ENCODE results near the gene B3GALNT2. TPM values are rescaled to one million over a fixed set of nuclear protein-coding genes. Genes with fewer than 3 reads are reported as not detected.
"Not testable (repeated sequence)": the region's sequence is repeated elsewhere in the genome, so short reads cannot be mapped to it uniquely, and the experiment has no call there.

The B3GALNT2 gene
- total RNA-seq, 4 donors from 2014 or later, result 28.8 to 35.3 (median 32.4) TPM

- Histone ChIP-seq H3K9me3 (no peaks in the 10 kb centered on the region), H3K27ac (no peak overlapping the region), H3K4me3 (no peak overlapping the region), H3K27me3 (no peaks in the 10 kb centered on the region), H3K4me1 (no peaks in the 10 kb centered on the region), H3K36me3 (peaks cover 0 to 49% of the 10 kb centered on the region in 2 donors)
- DNase-seq, result no peak
- no peak for TF ChIP-seq CTCF (IDR thresholded peaks at IDR 0.05 in 4 of 5, conservative IDR thresholded peaks at IDR 0.05 in 1 of 5)
- TF ChIP-seq POLR2A (IDR thresholded peaks at IDR 0.05), result no peak
- ATAC-seq, result no peak
- intact Hi-C loops (cut with DNase I; ENCODE audit: low total_unique reads), result no loop called here
- in situ Hi-C loops (cut with MboI; ENCODE audit: low sequenced_read_pairs in 4 of 4), result no loop called here
Measured at GRCh38 chr1:235483090-235483489, 21.2 kb downstream of the B3GALNT2 start.

GRCh38 chr1:235473806-235474205, 30.4 kb downstream of the B3GALNT2 start:
- Histone ChIP-seq H3K36me3 (peaks cover 4 to 48% of the 10 kb centered on the region in 2 donors), H3K9me3 (no peaks in the 10 kb centered on the region), H3K4me1 (no peaks in the 10 kb centered on the region), H3K27me3 (no peaks in the 10 kb centered on the region), H3K27ac (peak overlapping the region in 1 of 4 donors; percentile 42), H3K4me3 (no peak overlapping the region)
- DNase-seq, result no peak
- no peak for TF ChIP-seq POLR2A (IDR thresholded peaks at IDR 0.05)
- TF ChIP-seq CTCF (IDR thresholded peaks at IDR 0.05 in 4 of 5, conservative IDR thresholded peaks at IDR 0.05 in 1 of 5), result no peak
- in situ Hi-C loops (cut with MboI; ENCODE audit: low sequenced_read_pairs in 4 of 4) (no loop called here), intact Hi-C loops (cut with DNase I; ENCODE audit: low total_unique reads) (no loop called here)
- ATAC-seq, result no peak

GRCh38 chr1:235470741-235471439, 33.4 kb downstream of the B3GALNT2 start:
- no peaks in the 10 kb centered on the region for H3K27me3 ChIP-seq
- no peaks in the 10 kb centered on the region for H3K9me3 ChIP-seq
- H3K27ac ChIP-seq, result no peak overlapping the region
- in situ Hi-C loops (cut with MboI; ENCODE audit: low sequenced_read_pairs in 4 of 4) (no loop called here), intact Hi-C loops (cut with DNase I; ENCODE audit: low total_unique reads) (no loop called here)
- H3K4me1 ChIP-seq, result no peaks in the 10 kb centered on the region
- no peak for DNase-seq
- H3K4me3 ChIP-seq, result no peak overlapping the region
- ATAC-seq, result no peak
- TF ChIP-seq CTCF (IDR thresholded peaks at IDR 0.05 in 4 of 5, conservative IDR thresholded peaks at IDR 0.05 in 1 of 5), result no peak
- TF ChIP-seq POLR2A (IDR thresholded peaks at IDR 0.05), result no peak
- peaks cover 4 to 39% of the 10 kb centered on the region in 2 donors for H3K36me3 ChIP-seq

- intact Hi-C loops (cut with DNase I; ENCODE audit: low total_unique reads); in situ Hi-C loops (cut with MboI; ENCODE audit: low sequenced_read_pairs in 4 of 4); H3K4me3 ChIP-seq; H3K27me3 ChIP-seq; DNase-seq; H3K4me1 ChIP-seq; ATAC-seq; H3K27ac ChIP-seq; H3K9me3 ChIP-seq: not testable (repeated sequence)
- peaks cover 4 to 40% of the 10 kb centered on the region in 2 donors for H3K36me3 ChIP-seq
Measured at GRCh38 chr1:235469897-235470296, 34.4 kb downstream of the B3GALNT2 start.

GRCh38 chr1:235468970-235469369, 35.3 kb downstream of the B3GALNT2 start:
- Histone ChIP-seq H3K4me1 (no peaks in the 10 kb centered on the region), H3K4me3 (no peak overlapping the region), H3K9me3 (no peaks in the 10 kb centered on the region), H3K36me3 (peaks cover 4 to 48% of the 10 kb centered on the region in 2 donors), H3K27ac (no peak overlapping the region), H3K27me3 (no peaks in the 10 kb centered on the region)
- TF ChIP-seq POLR2A (IDR thresholded peaks at IDR 0.05) (no peak), CTCF (IDR thresholded peaks at IDR 0.05 in 4 of 5, conservative IDR thresholded peaks at IDR 0.05 in 1 of 5) (no peak)
- in situ Hi-C loops (cut with MboI; ENCODE audit: low sequenced_read_pairs in 4 of 4) (no loop called here), intact Hi-C loops (cut with DNase I; ENCODE audit: low total_unique reads) (no loop called here)
- ATAC-seq, result no peak
- no peak for DNase-seq
